ENCODE measurements around the gene TRAM2. TPM values are rescaled to one million over a fixed set of nuclear protein-coding genes. Genes with fewer than 3 reads are reported as not detected.
A peak's percentile ranks its signal among the peaks of the same experiment; 100 is the strongest.

The TRAM2 gene
- total RNA-seq, 1 experiment from 2014 or later: 21.3 TPM

- Histone ChIP-seq H3K9ac (ENCODE audit: low read length) (peak overlapping the region; percentile 66), H3K79me2 (ENCODE audit: insufficient read depth, low read length) (no peaks in the 10 kb centered on the region), H4K20me1 (ENCODE audit: insufficient read depth) (no peaks in the 10 kb centered on the region), H3K9me3 (ENCODE audit: control insufficient read depth in 1 of 2, insufficient read depth in 1 of 2, low read depth in 1 of 2, low read length in 2 of 2) (no peaks in the 10 kb centered on the region), H3K4me1 (ENCODE audit: control insufficient read depth in 1 of 2, insufficient read depth in 2 of 2, low read length in 2 of 2) (peaks cover 27 to 42% of the 10 kb centered on the region in 2 experiments), H3K36me3 (ENCODE audit: control insufficient read depth in 1 of 2, insufficient read depth in 2 of 2, low read length in 2 of 2) (peaks cover 3 to 15% of the 10 kb centered on the region in 2 experiments; a peak in 2 of 4 replicates), H3K9me2 (ENCODE audit: insufficient read depth) (no peaks in the 10 kb centered on the region), H3K4me2 (ENCODE audit: low read length) (peak overlapping the region; percentile 77), H2AFZ (ENCODE audit: low read depth, low read length, poor library complexity, severe bottlenecking) (no peak overlapping the region), H3K4me3 (replicated peaks in 1 of 2; ENCODE audit: low read depth in 1 of 2, low read length in 2 of 2) (peak overlapping the region; percentile 13 to 35; a peak in 3 of 4 replicates), H3K27ac (ENCODE audit: low read depth, low read length) (peak overlapping the region; percentile 76), H3K27me3 (ENCODE audit: insufficient read depth, low read length) (no peaks in the 10 kb centered on the region)
- intact Hi-C loops (cut with micrococcal nuclease): loop anchor here (1.0 to 5.0 kb wide), 6 partner anchors 13 to 158 kb away; partner anchors contain the start of gene TRAM2
- peak; percentile 88 for ATAC-seq
- TF ChIP-seq ATF3 (IDR thresholded peaks at IDR 0.05) (no peak), RAD21 (IDR thresholded peaks at IDR 0.05; ENCODE audit: low read depth) (peak; percentile 37), TCF7L2 (IDR thresholded peaks at IDR 0.05; ENCODE audit: borderline replicate concordance, extremely low read depth, insufficient read depth, insufficient read length) (peak; percentile 90), ZFX (IDR thresholded peaks at IDR 0.05) (no peak), POLR2AphosphoS5 (IDR thresholded peaks at IDR 0.05; ENCODE audit: low read depth, low read length) (peak; percentile 72), ZBTB33 (IDR thresholded peaks at IDR 0.05; ENCODE audit: extremely low read depth, insufficient replicate concordance, low read length) (peak; percentile 22), CBX3 (IDR thresholded peaks at IDR 0.05; ENCODE audit: low read depth) (peak; percentile 94), SP1 (IDR thresholded peaks at IDR 0.05; ENCODE audit: low read depth) (peak; percentile 94), ELF1 (IDR thresholded peaks at IDR 0.05; ENCODE audit: borderline replicate concordance, low read depth) (no peak; the same call in 1 of the 2 replicates), REST (IDR thresholded peaks at IDR 0.05; ENCODE audit: low read depth) (no peak), ZNF274 (IDR thresholded peaks at IDR 0.05; ENCODE audit: low read depth, low read length) (no peak), YY1 (IDR thresholded peaks at IDR 0.05; ENCODE audit: extremely low read depth, insufficient replicate concordance, low read depth, low read length) (peak; percentile 15), SRF (IDR thresholded peaks at IDR 0.05; ENCODE audit: low read depth) (peak; percentile 75), POLR2A (IDR thresholded peaks at IDR 0.05; ENCODE audit: borderline replicate concordance, extremely low read depth, insufficient read depth, insufficient read length) (no peak), CEBPB (IDR thresholded peaks at IDR 0.05; ENCODE audit: low read depth) (peak; percentile 72), FOSL1 (IDR thresholded peaks at IDR 0.05; ENCODE audit: low read depth) (peak; percentile 90), SIN3A (IDR thresholded peaks at IDR 0.05; ENCODE audit: low read depth) (peak; percentile 93), EGR1 (IDR thresholded peaks at IDR 0.05; ENCODE audit: low read depth) (no peak; the same call in 1 of the 2 replicates), MAX (IDR thresholded peaks at IDR 0.05) (peak; percentile 94), JUND (IDR thresholded peaks at IDR 0.05) (peak; percentile 93)
- no TSS peak for BruUV-seq (replicated peaks)
- RAD21 ChIA-PET (ENCODE audit: low non-redundant PET in 1 of 2, low total read pairs in 2 of 2, uncharacterized antibody in 2 of 2, unreplicated experiment in 2 of 2): interaction anchor here (0.7 to 1.1 kb wide), 4 partner anchors 10 to 148 kb away, joined by 3 to 4 read pairs (median 4); no protein-coding TSS in a partner anchor
- CTCF ChIA-PET: interaction anchor here (0.5 to 1.3 kb wide), 3 partner anchors 11 to 130 kb away, joined by 5 to 6 read pairs (median 5); no protein-coding TSS in a partner anchor
- POLR2A ChIA-PET: interaction anchor here (1.0 to 1.6 kb wide), 6 partner anchors 11 to 152 kb away, joined by 3 to 5 read pairs (median 4); no protein-coding TSS in a partner anchor
- DNase-seq (ENCODE audit: low read depth, low spot score): peak; percentile 94
Observed at GRCh38 chr6:52503851-52504781, 72.7 kb downstream of the TRAM2 start.
